GM19025 (cell line): ENCODE data around the gene BBS4.
A peak's percentile ranks its signal among the peaks of the same experiment; 100 is the strongest.

Source experiments
- ATAC-seq: cut with Tn5 transposase; IDR thresholded peaks from one replicate; pipeline ENCODE4 v1.9.1; 2021; ENCODE audit warnings: mild to moderate bottlenecking, low read depth, moderate library complexity; ENCODE audit not compliant: unreplicated experiment

BBS4 gene

DNA sequence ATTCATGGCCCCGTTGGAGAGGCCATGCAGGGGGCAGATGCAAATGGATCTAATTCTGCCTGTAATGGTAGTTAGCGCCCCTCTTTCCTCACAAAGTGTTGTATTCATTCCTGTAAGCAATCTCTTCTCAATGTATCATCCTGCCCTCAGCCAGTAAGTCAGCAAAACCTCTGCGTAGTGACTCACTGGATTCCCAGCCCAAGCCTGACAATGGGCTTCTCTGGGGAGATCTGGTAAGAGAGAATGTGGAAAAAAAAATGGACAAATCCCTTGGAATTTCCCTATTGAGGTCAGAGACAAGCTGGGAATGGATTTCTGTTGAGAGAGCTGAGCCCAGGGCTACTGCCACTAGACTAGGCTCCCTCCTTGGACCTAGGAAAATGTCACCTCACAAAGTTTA lies 72.2 kb downstream of the BBS4 start:
- no peak for ATAC-seq

- ATAC-seq, result no peak
Measured at GRCh38 chr15:72760590-72761260, 74.7 kb downstream of the BBS4 start.

DNA sequence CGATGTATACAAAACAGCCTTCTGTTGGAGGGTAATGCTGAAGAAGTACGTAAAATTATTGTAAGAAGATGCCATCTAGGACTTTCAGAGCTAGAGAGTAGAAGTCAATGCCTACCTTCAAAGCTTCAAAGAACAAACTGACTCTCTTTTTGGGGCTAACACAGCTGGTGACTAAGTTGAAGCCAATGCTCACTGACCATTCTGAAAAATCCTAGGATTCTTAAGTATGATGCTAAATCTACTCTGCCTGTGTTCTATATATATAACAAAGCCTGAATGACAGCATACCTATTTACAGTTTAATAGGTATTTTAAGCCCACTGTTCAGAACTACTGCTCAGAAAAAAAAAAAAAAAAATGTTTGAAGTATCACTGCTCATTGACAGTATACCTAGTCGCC lies 78.6 kb downstream of the BBS4 start:
- no peak for ATAC-seq

- no peak for ATAC-seq
Measured at GRCh38 chr15:72766025-72766424, 80.0 kb downstream of the BBS4 start.

DNA sequence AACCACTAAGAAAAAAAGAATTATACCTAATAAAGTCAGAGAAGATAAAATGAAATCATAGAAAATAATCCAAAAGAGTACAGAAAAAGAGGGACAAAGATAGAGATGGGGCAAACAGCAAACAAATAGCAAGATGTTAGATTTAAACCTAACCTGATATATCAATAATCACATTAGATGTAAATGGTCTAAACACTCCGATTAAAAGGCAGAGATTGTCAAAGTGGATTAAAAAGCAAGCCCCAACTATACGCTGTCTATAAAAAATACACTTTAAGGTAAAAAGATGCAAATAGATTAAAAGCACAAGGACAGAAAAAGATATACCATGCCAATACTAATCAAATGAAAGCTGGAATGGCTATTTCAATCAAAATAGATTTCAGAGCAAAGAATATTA lies 80.8 kb downstream of the BBS4 start:
- ATAC-seq, result no peak

- ATAC-seq, result no peak
Measured at GRCh38 chr15:72770673-72771328, 84.8 kb downstream of the BBS4 start.

DNA sequence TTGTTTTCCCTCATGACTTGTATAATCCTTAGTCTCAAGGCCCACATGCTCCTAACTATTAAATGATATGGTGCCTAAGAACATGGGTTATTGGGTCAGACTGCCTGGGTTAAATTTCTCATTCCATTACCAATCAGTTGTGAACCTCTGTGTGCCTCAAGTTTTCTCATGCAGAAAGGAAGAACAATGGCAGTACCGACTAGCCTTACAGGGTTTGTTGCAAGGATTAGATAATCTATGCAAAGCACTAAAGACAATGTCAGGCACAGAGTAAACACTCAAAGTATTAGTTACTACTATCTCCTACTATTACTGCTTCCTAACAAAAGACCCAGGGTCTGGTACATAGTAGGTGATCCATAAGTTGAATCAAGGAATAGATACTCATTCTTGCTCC lies 85.3 kb downstream of the BBS4 start:
- ATAC-seq, result no peak

- no peak for ATAC-seq
Measured at GRCh38 chr15:72774696-72775383, 88.8 kb downstream of the BBS4 start.

DNA sequence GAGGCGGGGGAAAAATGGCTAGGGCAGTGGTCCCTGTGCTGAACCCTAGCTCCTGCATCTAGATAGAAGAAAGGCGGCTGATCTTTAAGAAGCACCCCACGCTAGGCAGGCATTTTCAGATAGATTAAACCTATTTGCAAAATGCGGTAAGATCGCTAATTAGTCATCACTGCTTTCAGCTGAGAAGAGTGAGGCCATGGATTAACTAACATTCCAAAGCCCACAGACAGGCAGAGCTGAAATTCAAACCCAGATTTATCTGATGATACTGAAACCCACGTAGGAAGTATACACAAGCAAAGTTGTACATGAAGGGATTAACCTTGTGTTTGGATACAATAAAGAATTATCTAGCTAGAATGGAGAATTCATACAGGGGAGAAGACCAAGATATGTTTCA lies 92.8 kb downstream of the BBS4 start:
- ATAC-seq, result no peak

- no peak for ATAC-seq
Measured at GRCh38 chr15:72781631-72782030, 95.6 kb downstream of the BBS4 start.

GRCh38 chr15:72782274-72783003 lies 96.4 kb downstream of the BBS4 start:
- no peak for ATAC-seq

GRCh38 chr15:72783004-72783639 lies 97.1 kb downstream of the BBS4 start:
- ATAC-seq, result peak; percentile 26

- peak; percentile 80 for ATAC-seq
Measured at GRCh38 chr15:72783640-72784455, 97.8 kb downstream of the BBS4 start, which contains the start of gene ADPGK. ADPGK (minus strand) TSS chr15:72783758; CDS start chr15:72783691, 67 bp downstream.

GRCh38 chr15:72784456-72784876 lies 98.5 kb downstream of the BBS4 start:
- no peak for ATAC-seq

DNA sequence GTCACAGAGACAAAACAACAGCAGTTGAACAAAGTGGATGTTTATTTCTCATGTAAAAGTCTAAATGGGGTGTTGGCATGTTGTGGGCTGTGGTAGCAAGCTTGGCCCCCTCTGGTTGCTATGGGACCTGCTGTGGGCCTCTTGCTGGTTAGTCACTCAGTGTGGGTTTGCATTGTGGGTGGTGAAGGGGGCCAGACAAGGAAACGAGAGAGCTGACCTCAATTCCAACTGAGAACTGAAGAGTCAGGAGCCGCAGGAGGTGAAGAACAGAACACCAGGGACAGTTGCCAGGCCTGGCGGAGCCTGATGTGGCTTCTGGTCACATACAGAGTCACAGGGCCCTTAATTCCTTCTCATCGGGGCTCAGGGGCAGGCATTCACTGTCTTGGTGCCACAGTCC lies 99.4 kb downstream of the BBS4 start:
- ATAC-seq, result no peak

DNA sequence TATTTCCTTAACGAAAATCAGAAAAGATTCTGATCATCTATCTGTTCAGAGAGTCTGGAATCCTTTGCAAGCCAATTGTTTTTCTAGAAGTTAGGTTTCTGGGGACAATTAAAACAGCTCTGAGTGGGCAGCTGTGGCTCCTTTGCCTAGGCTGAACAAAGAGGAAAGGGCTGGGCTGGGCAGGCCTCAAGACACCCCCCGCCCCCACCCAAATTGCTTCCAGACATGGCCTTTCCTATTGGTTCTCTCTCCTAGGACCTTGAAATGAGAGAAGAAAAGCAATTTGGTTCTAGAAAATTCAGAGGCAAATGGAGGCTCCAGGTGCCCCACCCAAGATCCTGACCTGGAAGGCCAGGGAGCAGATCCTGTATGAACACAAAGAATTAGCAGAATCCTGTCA lies 99.8 kb downstream of the BBS4 start:
- ATAC-seq, result no peak

- ATAC-seq, result no peak
Measured at GRCh38 chr15:72786242-72786641, 100.2 kb downstream of the BBS4 start.

GRCh38 chr15:72786676-72787345 lies 100.8 kb downstream of the BBS4 start:
- ATAC-seq, result no peak

GRCh38 chr15:72787526-72787925 lies 101.5 kb downstream of the BBS4 start:
- no peak for ATAC-seq
